GM12892 (cell line): ENCODE results near the gene SUGCT.

Experiments
- POLR2A ChIP-seq: IDR thresholded peaks from 2 replicates; pipeline ENCODE4 v1.6.1; 2011; ENCODE audit warnings: low read depth, low read length, control low read depth
- TAF1 ChIP-seq: IDR thresholded peaks from 2 replicates; pipeline ENCODE4 v1.6.1; 2011; ENCODE audit warnings: low read depth, mild to moderate bottlenecking, control low read depth, low read length, borderline replicate concordance

DNA sequence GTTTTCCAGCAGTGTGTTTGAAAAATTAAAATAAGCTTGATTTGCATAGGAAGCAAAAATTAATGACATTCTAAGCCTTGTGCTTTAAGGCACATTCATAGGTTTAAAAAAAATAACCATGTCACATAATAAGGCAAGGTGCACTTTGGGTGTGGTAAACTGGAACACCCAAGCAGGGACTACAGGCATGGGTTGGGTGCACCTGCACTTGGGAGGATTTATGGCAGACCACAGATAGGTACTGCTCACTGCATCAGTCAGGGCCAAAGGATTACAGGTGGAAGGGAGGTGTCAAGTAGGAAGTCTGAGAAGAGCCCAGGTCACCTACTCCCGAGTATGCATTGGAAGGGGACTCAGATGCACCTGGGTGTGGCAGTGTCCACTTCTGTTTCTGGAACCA, 753.7 kb downstream of the SUGCT start:
- TF ChIP-seq POLR2A (no peak), TAF1 (no peak)
